SK-N-SH (cell line): ENCODE results near the gene TFPI.

ENCODE experiments used
- EZH2phosphoT487 ChIP-seq: fragments of 200-600 bp; sonication (generic); IDR thresholded peaks from 2 replicates; pipeline ENCODE4 v1.6.1; 2017; ENCODE audit warnings: low read depth, mixed run types, mild to moderate bottlenecking, antibody characterized with exemption, moderate library complexity, borderline replicate concordance
- FOSL2 ChIP-seq: IDR thresholded peaks from 2 replicates; pipeline ENCODE4 v1.4.0; 2012; ENCODE audit warnings: low read depth, mild to moderate bottlenecking, moderate library complexity, borderline replicate concordance
- GATA2 ChIP-seq: sonication (generic); formaldehyde crosslinking; IDR thresholded peaks from 2 replicates; pipeline ENCODE4 v1.5.0; 2020; ENCODE audit warnings: mild to moderate bottlenecking, missing genetic modification reagents
- POLR2AphosphoS5 ChIP-seq: IDR thresholded peaks from 2 replicates; pipeline ENCODE4 v1.6.1; 2012; ENCODE audit warnings: low read depth, low read length
- RCOR1 ChIP-seq: fragments of 150-350 bp; IDR thresholded peaks from 2 replicates; pipeline ENCODE4 v1.6.1; 2017; ENCODE audit warnings: antibody characterized with exemption, low read length
- RFX5 ChIP-seq: IDR thresholded peaks from 2 replicates; pipeline ENCODE4 v1.6.1; 2012; ENCODE audit warnings: mild to moderate bottlenecking, improper control_type of control experiment, low read length
- SIN3A ChIP-seq: IDR thresholded peaks from 2 replicates; pipeline ENCODE4 v1.6.1; 2012; ENCODE audit warnings: low read depth, mild to moderate bottlenecking, low read length, moderate library complexity, borderline replicate concordance
- TCF12 ChIP-seq: IDR thresholded peaks from 2 replicates; pipeline ENCODE4 v1.4.0; 2012
- TEAD4 ChIP-seq: IDR thresholded peaks from 2 replicates; pipeline ENCODE4 v1.4.0; 2012; ENCODE audit warnings: mild to moderate bottlenecking, borderline replicate concordance; ENCODE audit not compliant: insufficient read depth
- USF1 ChIP-seq: IDR thresholded peaks from 2 replicates; pipeline ENCODE4 v1.4.0; 2012; ENCODE audit warnings: low read depth, borderline replicate concordance
- USF2 ChIP-seq: fragments of 150-350 bp; IDR thresholded peaks from 2 replicates; pipeline ENCODE4 v1.6.1; 2017; ENCODE audit warnings: antibody characterized with exemption, low read length, low read depth, borderline replicate concordance
- TF ChIP-seq, protein P1 (sequence below): fragments of 200-600 bp; sonication (generic); IDR thresholded peaks from 2 replicates; pipeline ENCODE4 v1.6.1; 2017; ENCODE audit warnings: antibody characterized with exemption, mild to moderate bottlenecking, moderate library complexity

DNA sequence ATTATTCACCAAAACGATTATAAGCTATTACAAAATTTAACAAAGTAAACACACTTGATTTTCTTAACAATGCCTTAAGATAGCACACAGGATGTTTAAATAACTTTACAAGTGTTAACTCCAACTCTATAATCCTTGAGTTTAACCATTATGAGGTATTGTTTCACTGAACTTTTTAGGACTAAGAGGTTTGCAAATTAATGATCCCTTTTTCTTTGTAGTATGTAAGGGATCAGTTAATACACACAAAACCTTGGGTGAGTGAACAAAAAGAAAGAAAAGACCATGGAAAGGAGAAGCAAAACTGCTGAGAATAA, 21.5 kb upstream of the TFPI start:
- TF ChIP-seq TCF12 (no peak), USF2 (no peak), RFX5 (no peak), TEAD4 (no peak), POLR2AphosphoS5 (no peak), SIN3A (no peak), GATA2 (no peak), EZH2phosphoT487 (no peak), RCOR1 (no peak), USF1 (no peak), FOSL2 (no peak)
- TF ChIP-seq, protein P1, sequence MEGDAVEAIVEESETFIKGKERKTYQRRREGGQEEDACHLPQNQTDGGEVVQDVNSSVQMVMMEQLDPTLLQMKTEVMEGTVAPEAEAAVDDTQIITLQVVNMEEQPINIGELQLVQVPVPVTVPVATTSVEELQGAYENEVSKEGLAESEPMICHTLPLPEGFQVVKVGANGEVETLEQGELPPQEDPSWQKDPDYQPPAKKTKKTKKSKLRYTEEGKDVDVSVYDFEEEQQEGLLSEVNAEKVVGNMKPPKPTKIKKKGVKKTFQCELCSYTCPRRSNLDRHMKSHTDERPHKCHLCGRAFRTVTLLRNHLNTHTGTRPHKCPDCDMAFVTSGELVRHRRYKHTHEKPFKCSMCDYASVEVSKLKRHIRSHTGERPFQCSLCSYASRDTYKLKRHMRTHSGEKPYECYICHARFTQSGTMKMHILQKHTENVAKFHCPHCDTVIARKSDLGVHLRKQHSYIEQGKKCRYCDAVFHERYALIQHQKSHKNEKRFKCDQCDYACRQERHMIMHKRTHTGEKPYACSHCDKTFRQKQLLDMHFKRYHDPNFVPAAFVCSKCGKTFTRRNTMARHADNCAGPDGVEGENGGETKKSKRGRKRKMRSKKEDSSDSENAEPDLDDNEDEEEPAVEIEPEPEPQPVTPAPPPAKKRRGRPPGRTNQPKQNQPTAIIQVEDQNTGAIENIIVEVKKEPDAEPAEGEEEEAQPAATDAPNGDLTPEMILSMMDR: no peak
